ENCODE measurements around the gene ZNF385B. TPM values are rescaled to one million over a fixed set of nuclear protein-coding genes. Genes with fewer than 3 reads are reported as not detected.

The ZNF385B gene
- total and polyA plus RNA-seq, 10 of the 15 experiments (the other 5 are each of a cell fraction or from before 2014, with no cell fraction given): not detected

DNA sequence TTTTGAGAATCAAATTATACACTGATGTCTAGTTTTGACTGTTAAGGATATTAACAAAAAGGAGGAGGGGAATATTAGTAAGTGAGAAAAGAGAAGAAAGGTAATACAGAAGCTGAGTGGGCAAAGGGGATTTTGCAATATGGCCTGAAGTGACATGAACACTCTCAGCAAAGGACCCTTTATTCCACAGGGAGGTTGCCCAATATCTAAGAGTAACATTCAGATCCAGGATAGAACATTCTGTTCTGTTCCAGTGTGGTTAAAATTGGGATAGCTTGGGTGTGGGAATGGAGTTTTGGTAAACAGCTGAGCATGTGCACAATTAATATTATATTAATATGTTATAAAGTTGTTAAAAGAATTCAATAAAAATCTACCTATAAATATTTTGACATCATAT, 120.1 kb downstream of the ZNF385B start:
- Histone ChIP-seq H3K4me2 (ENCODE audit: control insufficient read depth, insufficient read depth) (no peak overlapping the region), H3K4me3 (no peak overlapping the region), H4K20me1 (ENCODE audit: control insufficient read depth, insufficient read depth) (no peaks in the 10 kb centered on the region), H3K9ac (ENCODE audit: control insufficient read depth, insufficient read depth, low read length) (no peak overlapping the region), H3K27ac (ENCODE audit: control insufficient read depth, insufficient read depth) (no peak overlapping the region), H2AFZ (ENCODE audit: control insufficient read depth, low read depth, low read length) (no peak overlapping the region), H3K4me1 (ENCODE audit: control insufficient read depth, insufficient read depth, low read length) (no peaks in the 10 kb centered on the region), H3K27me3 (replicated peaks in 1 of 2; ENCODE audit: control insufficient read depth in 2 of 2, insufficient read depth in 2 of 2, low read length in 1 of 2) (no peaks in the 10 kb centered on the region; a peak in 1 of 4 replicates), H3K9me3 (replicated peaks; ENCODE audit: control insufficient read depth, insufficient read depth, low read length) (no peaks in the 10 kb centered on the region), H3K36me3 (ENCODE audit: control insufficient read depth in 2 of 2, insufficient read depth in 2 of 2, low read length in 1 of 2) (no peaks in the 10 kb centered on the region), H3K79me2 (ENCODE audit: control insufficient read depth, insufficient read depth, low read length) (no peaks in the 10 kb centered on the region)
- BruUV-seq (replicated peaks): no TSS peak
- ATAC-seq (no peak), DNase-seq (ENCODE audit: low read depth, low spot score) (no peak), FAIRE-seq (no peak)
- RAD21 ChIA-PET (ENCODE audit: unreplicated experiment): no interaction called here
- in situ Hi-C loops (cut with MboI): no loop called here
- no peak for TF ChIP-seq HDAC2 (IDR thresholded peaks at IDR 0.05)
- no peak for TF ChIP-seq CREM (IDR thresholded peaks at IDR 0.05; ENCODE audit: low read depth)
- TF ChIP-seq SMC3 (IDR thresholded peaks at IDR 0.05; ENCODE audit: borderline replicate concordance, low read length): no peak
- TF ChIP-seq, protein P1, sequence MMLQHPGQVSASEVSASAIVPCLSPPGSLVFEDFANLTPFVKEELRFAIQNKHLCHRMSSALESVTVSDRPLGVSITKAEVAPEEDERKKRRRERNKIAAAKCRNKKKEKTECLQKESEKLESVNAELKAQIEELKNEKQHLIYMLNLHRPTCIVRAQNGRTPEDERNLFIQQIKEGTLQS (IDR thresholded peaks at IDR 0.05; ENCODE audit: borderline replicate concordance, extremely low read depth, low read depth, low read length): no peak
- no peak for TF ChIP-seq NBN (IDR thresholded peaks at IDR 0.05)
- TF ChIP-seq, protein P2, sequence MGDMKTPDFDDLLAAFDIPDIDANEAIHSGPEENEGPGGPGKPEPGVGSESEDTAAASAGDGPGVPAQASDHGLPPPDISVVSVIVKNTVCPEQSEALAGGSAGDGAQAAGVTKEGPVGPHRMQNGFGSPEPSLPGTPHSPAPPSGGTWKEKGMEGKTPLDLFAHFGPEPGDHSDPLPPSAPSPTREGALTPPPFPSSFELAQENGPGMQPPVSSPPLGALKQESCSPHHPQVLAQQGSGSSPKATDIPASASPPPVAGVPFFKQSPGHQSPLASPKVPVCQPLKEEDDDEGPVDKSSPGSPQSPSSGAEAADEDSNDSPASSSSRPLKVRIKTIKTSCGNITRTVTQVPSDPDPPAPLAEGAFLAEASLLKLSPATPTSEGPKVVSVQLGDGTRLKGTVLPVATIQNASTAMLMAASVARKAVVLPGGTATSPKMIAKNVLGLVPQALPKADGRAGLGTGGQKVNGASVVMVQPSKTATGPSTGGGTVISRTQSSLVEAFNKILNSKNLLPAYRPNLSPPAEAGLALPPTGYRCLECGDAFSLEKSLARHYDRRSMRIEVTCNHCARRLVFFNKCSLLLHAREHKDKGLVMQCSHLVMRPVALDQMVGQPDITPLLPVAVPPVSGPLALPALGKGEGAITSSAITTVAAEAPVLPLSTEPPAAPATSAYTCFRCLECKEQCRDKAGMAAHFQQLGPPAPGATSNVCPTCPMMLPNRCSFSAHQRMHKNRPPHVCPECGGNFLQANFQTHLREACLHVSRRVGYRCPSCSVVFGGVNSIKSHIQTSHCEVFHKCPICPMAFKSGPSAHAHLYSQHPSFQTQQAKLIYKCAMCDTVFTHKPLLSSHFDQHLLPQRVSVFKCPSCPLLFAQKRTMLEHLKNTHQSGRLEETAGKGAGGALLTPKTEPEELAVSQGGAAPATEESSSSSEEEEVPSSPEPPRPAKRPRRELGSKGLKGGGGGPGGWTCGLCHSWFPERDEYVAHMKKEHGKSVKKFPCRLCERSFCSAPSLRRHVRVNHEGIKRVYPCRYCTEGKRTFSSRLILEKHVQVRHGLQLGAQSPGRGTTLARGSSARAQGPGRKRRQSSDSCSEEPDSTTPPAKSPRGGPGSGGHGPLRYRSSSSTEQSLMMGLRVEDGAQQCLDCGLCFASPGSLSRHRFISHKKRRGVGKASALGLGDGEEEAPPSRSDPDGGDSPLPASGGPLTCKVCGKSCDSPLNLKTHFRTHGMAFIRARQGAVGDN (IDR thresholded peaks at IDR 0.05): no peak
- TF ChIP-seq, protein P3, sequence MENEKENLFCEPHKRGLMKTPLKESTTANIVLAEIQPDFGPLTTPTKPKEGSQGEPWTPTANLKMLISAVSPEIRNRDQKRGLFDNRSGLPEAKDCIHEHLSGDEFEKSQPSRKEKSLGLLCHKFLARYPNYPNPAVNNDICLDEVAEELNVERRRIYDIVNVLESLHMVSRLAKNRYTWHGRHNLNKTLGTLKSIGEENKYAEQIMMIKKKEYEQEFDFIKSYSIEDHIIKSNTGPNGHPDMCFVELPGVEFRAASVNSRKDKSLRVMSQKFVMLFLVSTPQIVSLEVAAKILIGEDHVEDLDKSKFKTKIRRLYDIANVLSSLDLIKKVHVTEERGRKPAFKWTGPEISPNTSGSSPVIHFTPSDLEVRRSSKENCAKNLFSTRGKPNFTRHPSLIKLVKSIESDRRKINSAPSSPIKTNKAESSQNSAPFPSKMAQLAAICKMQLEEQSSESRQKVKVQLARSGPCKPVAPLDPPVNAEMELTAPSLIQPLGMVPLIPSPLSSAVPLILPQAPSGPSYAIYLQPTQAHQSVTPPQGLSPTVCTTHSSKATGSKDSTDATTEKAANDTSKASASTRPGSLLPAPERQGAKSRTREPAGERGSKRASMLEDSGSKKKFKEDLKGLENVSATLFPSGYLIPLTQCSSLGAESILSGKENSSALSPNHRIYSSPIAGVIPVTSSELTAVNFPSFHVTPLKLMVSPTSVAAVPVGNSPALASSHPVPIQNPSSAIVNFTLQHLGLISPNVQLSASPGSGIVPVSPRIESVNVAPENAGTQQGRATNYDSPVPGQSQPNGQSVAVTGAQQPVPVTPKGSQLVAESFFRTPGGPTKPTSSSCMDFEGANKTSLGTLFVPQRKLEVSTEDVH (IDR thresholded peaks at IDR 0.05; ENCODE audit: low read depth, partially characterized antibody): no peak
- TF ChIP-seq EZH2 (IDR thresholded peaks at IDR 0.05; ENCODE audit: borderline replicate concordance, control insufficient read depth, low read depth, low read length): no peak
- no peak for TF ChIP-seq SIN3A (IDR thresholded peaks at IDR 0.05; ENCODE audit: low read depth, low read length)
- intact Hi-C loops (cut with micrococcal nuclease; ENCODE audit: unreplicated experiment): no loop called here
- POLR2A ChIA-PET: no interaction called here
- CTCF ChIA-PET: no interaction called here
- SMC1A ChIA-PET (ENCODE audit: uncharacterized antibody, unreplicated experiment): no interaction called here
